Thyroid gland (tissue), 4 donors: Measurements from ENCODE around the gene CDH4.

Experiments used
- POLR2A ChIP-seq, 2 donors: fragments of 450-650 bp; IDR thresholded peaks; one replicate each; pipeline ENCODE4 v1.6.1; 2017; ENCODE audit warnings: antibody characterized with exemption in 2 of 2, mild to moderate bottlenecking in 2 of 2, moderate library complexity in 1 of 2
- TF ChIP-seq, protein P1 (sequence below), 6 experiments: fragments of 200-600 bp in 3 of 6; fragments of 450-650 bp in 3 of 6; sonication (generic) in 3 of 6; IDR thresholded peaks; one replicate each; pipeline ENCODE4 v1.5.1; 2016 to 2019; ENCODE audit warnings: antibody characterized with exemption in 6 of 6, mild to moderate bottlenecking in 2 of 6, inconsistent platforms in 1 of 6, moderate library complexity in 1 of 6

DNA sequence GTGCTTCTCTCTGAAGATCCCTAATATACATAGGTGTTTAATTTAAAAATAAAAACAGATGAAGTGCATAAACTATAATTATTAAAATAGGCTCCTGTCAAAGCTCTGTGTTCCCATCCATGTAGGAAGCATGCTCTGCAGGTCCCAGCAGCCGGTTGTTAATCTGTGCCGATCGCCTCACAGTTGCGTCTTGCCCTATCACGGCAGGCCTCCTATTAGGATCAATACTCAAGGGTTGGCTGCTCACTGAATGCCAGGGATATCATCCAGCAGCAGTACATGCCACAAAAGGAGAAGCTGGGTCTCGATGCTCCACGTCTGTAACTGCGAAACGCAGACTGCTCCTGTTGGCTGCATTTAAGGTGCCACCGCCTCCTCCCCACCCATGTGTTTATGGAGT, 369.8 kb downstream of the CDH4 start:
- TF ChIP-seq POLR2A (IDR thresholded peaks at IDR 0.05), result no peak
- TF ChIP-seq, protein P1, sequence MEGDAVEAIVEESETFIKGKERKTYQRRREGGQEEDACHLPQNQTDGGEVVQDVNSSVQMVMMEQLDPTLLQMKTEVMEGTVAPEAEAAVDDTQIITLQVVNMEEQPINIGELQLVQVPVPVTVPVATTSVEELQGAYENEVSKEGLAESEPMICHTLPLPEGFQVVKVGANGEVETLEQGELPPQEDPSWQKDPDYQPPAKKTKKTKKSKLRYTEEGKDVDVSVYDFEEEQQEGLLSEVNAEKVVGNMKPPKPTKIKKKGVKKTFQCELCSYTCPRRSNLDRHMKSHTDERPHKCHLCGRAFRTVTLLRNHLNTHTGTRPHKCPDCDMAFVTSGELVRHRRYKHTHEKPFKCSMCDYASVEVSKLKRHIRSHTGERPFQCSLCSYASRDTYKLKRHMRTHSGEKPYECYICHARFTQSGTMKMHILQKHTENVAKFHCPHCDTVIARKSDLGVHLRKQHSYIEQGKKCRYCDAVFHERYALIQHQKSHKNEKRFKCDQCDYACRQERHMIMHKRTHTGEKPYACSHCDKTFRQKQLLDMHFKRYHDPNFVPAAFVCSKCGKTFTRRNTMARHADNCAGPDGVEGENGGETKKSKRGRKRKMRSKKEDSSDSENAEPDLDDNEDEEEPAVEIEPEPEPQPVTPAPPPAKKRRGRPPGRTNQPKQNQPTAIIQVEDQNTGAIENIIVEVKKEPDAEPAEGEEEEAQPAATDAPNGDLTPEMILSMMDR (IDR thresholded peaks at IDR 0.05), result no peak
